Central memory CD8-positive, alpha-beta T cell (primary cell): ENCODE data around the gene IFT27.

ENCODE experiments used
- ATAC-seq: fragments of 150-1000 bp; cut with Tn5 transposase; replicated peaks from 2 replicates; pipeline ENCODE4 v1.10.0; 2022; ENCODE audit warnings: mild to moderate bottlenecking, moderate FRiP score, moderate number of reproducible peaks; ENCODE audit not compliant: poor library complexity, severe bottlenecking; ENCODE audit errors: extremely low read depth
- DNase-seq, 2 donors: peaks; one replicate each; pipeline ENCODE4 v3.0.0; 2021; ENCODE audit warnings: low spot score in 2 of 2
- H3K27ac Mint-ChIP-seq: one replicate; pipeline ENCODE4 v1.8.0; 2022; ENCODE audit warnings: low read depth, mild to moderate bottlenecking, moderate library complexity, mixed read lengths
- H3K27me3 Mint-ChIP-seq: one replicate; pipeline ENCODE4 v1.8.0; 2022; ENCODE audit warnings: mixed read lengths
- H3K36me3 Mint-ChIP-seq: one replicate; pipeline ENCODE4 v1.8.0; 2022; ENCODE audit warnings: mild to moderate bottlenecking, moderate library complexity, mixed read lengths; ENCODE audit not compliant: insufficient read depth
- H3K4me1 Mint-ChIP-seq: one replicate; pipeline ENCODE4 v1.8.0; 2022; ENCODE audit warnings: mixed read lengths
- H3K4me3 Mint-ChIP-seq: one replicate; pipeline ENCODE4 v1.8.0; 2022; ENCODE audit warnings: mild to moderate bottlenecking, moderate library complexity, mixed read lengths
- H3K9me3 Mint-ChIP-seq: one replicate; pipeline ENCODE4 v1.8.0; 2022; ENCODE audit warnings: mixed read lengths

The IFT27 gene

GRCh38 chr22:36713436-36713835, 62.5 kb downstream of the IFT27 start:
- Mint-ChIP-seq H3K27me3 (peaks cover 75% of the 10 kb centered on the region), H3K4me1 (no peaks in the 10 kb centered on the region), H3K36me3 (no peaks in the 10 kb centered on the region), H3K27ac (no peak overlapping the region), H3K4me3 (no peak overlapping the region), H3K9me3 (no peaks in the 10 kb centered on the region)
- DNase-seq, result no peak
- ATAC-seq, result no peak
